Activated gamma-delta T cell treated with Interleukin-2 at 50 U/mL for 16 hours (primary cell): ENCODE data around the gene THSD4.

Source experiments
- DNase-seq: peaks from one replicate; pipeline ENCODE4 v3.0.0-alpha.2; 2020

THSD4 gene

GRCh38 chr15:71273731-71274447, 158.6 kb downstream of the THSD4 start:
- no peak for DNase-seq

- no peak for DNase-seq
These were observed 159.2 kb downstream of the THSD4 start for GRCh38 chr15:71274448-71274798.

DNA sequence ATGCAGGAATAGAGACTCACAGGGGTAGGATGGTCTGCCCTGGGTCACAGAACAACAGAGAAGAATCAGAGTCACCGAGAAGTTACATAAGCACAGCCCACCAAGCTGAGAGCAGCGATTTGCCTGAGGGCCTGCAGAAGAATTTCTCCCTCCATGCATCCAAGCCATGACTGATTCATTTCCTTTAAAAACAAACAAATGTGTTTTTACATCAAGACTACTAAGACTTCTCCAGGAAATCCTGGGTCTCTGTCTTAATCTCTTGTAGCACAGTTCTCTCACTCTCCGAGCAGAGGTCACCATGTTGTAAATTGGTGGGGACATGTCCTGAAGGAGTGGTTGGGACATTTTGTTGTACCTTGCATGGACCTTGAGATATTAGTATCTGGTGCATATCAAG, 159.8 kb downstream of the THSD4 start:
- no peak for DNase-seq

GRCh38 chr15:71275566-71276335, 160.5 kb downstream of the THSD4 start:
- DNase-seq, result no peak

DNA sequence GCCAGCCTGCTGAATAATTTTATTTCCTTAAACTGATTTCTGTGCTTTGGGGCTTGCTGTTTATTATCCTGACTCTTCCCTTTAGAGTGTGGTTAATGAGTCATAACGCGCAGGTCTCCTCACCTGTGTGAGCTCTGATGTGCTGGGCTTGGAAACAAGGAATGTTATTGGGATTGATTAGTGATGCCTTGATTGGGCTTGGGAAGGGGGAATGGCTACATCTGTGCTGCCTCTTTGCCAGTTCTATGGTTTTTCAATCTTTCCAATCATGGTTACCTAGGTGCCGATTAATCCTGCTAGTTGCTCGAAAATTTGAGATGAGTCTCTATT, 161.0 kb downstream of the THSD4 start:
- no peak for DNase-seq

DNA sequence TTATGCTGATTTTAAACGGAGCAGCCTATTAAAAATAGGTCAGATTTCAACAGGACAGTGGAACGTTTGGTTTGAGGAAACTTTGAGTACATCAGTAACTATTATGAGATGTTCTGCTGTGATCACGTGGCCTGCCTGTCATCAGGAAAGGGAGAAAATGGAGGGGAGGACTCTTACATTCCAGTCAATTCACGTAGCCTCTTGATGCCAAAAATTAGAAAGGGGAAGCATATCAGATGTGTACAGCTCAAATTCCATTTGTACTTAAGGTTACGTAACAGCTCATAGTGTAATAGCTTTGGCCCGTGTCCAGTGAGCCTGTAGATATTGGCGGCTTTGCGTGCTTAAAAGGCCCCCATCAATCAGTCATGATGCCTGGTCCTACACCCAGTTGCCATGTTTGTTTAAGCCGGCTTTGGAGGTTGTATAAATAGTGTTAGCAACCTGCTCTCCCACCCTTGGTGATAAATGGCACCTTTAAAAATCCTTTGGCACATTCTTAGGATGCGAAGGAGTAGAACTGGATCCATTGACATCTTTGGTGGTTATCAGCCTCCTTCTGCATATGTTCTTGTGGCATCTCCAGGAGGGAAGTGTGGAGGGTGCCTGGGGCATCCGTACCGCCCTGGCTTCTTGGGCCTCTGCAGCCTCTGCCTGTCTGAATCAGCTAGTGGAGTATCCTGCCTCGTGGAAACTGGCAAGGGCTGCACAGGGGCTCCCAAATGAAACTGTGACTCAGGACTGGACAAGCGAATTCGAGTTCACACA, 163.9 kb downstream of the THSD4 start:
- DNase-seq, result no peak

- no peak for DNase-seq
These were observed 164.5 kb downstream of the THSD4 start for GRCh38 chr15:71279757-71280141.

- no peak for DNase-seq
These were observed 164.9 kb downstream of the THSD4 start for GRCh38 chr15:71280206-71280605.

GRCh38 chr15:71281256-71281655, 166.0 kb downstream of the THSD4 start:
- no peak for DNase-seq

DNA sequence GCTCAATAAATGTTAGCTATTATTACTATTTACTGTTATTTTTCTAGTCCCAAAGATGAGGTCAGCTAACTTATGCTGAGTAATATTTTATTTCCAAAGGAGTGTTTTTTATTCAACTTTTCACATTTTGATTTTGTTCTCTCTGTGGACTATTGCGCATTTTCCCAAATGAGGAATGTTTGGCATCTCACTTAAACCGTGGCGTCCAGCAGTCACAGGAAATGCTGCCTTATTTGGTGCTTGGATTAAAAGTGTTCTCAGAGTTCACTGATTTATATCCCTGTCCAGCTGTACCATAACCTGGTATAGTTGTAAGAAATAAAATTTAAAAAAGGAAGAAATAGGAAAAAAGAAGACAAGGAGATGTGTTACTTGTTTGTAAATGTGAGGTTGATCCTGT, 166.8 kb downstream of the THSD4 start:
- no peak for DNase-seq

GRCh38 chr15:71288348-71288955, 173.2 kb downstream of the THSD4 start:
- DNase-seq, result no peak

- no peak for DNase-seq
These were observed 174.7 kb downstream of the THSD4 start for GRCh38 chr15:71290002-71290401.

GRCh38 chr15:71290881-71291635, 175.8 kb downstream of the THSD4 start:
- no peak for DNase-seq

DNA sequence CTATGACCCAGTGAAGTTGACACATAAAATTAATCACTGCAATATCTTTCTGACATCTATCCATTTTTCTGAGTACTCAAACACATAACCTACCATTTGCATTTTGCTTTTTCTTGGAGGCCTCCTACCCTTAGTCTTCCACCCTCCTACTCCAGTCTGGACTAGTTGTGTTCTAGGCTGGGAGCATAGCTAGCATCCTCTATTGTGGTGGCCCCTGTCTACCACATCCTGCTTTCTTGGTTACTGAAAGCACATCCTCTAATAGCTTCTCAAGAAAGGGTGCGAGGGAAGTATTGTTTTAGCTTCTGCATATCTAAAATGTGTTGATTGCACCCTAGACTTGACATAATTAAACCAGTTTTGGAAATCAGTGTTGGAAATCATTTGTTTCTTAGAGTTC, 176.5 kb downstream of the THSD4 start:
- DNase-seq, result no peak

- DNase-seq, result no peak
These were observed 178.5 kb downstream of the THSD4 start for GRCh38 chr15:71293723-71294122.

DNA sequence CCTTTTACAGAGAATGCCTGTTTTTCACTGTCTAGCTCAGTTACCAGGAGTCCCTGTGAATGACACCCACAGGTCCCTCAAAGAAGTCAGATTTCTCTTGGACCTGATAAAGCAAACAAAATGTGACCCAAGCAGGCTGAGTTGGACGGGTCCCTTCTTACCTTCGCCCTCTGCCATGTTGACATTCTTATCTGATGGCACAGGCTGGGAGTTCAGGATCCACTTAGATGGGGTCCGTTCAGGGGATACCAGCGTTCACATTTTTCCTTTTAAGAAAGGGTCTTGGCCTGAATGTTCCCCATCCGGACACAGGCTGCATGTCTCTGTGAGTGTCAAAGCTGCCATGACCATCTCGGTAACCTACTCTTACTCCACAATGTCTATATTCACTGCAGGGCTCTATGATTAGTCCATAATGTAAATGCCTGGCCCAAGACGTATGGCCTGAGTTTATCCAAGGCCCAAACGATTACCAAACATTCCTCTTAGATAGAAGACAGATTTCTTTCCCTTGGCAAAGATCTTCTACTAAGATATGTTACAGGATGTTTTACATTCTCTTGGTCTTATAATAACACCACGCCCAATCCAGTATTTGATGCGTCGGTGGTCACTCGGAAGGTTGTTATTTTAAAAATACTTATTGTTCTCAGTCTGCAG, 179.1 kb downstream of the THSD4 start:
- no peak for DNase-seq

DNA sequence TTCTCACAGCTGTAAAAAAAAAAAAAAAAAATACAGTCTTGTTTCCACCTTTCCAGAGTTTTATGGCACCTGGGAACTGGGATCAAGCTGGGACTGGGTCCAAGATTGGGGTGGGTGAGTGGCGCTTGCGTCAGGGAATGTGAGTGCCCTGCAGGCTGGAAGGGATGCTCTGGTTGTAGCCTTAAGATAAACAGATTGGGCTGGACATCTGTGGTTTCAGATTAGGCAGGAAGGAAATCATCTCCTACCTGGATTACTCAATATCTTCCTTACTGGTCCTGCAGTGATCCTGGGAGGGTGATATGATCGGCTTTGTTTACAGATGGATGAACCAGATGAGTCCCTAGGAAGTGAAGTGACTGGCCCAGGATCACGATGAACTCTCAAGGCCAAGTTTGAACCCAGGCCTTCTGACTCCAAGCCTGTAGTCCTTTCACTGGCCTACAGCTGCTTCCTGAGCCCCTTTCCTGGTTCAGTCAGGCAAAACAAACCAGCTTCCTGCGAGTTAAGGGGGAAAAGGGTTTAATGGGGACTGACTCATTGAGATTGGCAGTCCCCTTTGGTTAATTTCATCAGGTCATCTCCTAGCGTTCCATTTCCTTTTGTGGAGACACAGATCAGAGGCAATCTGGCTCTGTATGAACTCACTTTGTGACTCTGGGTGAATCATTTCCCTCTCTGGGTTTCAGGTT, 179.8 kb downstream of the THSD4 start:
- no peak for DNase-seq

GRCh38 chr15:71295603-71296314, 180.5 kb downstream of the THSD4 start:
- DNase-seq, result no peak

DNA sequence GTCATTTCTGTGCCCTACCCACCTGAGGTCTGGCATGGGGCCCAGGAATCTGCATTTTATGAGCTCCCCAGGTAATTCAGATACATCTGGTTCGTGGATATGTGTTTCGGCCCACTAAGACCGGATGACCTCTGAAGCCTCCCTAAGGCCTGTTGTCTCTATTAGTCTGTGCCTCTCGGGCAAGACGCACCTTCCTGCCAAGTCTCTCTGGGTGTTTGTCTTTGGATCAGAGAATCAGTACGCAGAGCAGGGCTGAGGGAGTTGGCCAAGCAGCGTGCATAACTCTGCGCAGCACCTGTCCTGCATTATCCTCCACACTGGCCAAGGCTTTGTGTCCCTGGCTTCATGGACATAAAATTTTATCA, 181.0 kb downstream of the THSD4 start:
- no peak for DNase-seq

GRCh38 chr15:71301958-71302621, 186.8 kb downstream of the THSD4 start:
- DNase-seq, result no peak
